OCI-LY7 (cell line): ENCODE results near the gene JAML.

Experiments
- EZH2phosphoT487 ChIP-seq: fragments of 200-600 bp; sonication (generic); IDR thresholded peaks from 2 replicates; pipeline ENCODE4 v1.6.1; 2018; ENCODE audit warnings: low read depth, borderline replicate concordance, mild to moderate bottlenecking, mixed run types, antibody characterized with exemption, low read length, moderate library complexity, mixed read lengths
- TF ChIP-seq, protein P1 (sequence below): fragments of 200-600 bp; sonication (generic); conservative IDR thresholded peaks from 2 replicates; pipeline ENCODE4 v1.5.1; 2014; ENCODE audit warnings: mild to moderate bottlenecking, antibody characterized with exemption, low read length, moderate library complexity, mixed read lengths

DNA sequence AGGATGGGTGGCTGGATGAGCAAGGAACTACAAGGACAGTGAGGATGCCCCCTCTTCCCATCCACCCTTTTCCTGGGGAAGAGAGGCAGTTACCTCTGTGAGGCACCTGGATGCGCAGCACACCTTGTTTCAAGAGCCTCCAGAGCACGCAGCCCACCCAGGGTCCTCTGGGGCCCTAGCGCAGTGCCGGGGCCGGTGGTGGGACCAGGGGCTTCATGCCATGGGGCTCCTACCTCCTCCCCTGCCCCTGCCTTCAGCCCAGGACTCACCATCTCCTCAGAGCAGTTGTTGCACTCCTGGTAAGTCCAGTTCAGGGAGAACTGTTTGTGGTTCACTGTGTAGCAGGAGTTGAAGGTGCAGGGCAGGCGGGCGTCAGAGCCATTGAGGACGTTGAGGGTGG is 56.5 kb downstream of the JAML start:
- TF ChIP-seq, protein P1, sequence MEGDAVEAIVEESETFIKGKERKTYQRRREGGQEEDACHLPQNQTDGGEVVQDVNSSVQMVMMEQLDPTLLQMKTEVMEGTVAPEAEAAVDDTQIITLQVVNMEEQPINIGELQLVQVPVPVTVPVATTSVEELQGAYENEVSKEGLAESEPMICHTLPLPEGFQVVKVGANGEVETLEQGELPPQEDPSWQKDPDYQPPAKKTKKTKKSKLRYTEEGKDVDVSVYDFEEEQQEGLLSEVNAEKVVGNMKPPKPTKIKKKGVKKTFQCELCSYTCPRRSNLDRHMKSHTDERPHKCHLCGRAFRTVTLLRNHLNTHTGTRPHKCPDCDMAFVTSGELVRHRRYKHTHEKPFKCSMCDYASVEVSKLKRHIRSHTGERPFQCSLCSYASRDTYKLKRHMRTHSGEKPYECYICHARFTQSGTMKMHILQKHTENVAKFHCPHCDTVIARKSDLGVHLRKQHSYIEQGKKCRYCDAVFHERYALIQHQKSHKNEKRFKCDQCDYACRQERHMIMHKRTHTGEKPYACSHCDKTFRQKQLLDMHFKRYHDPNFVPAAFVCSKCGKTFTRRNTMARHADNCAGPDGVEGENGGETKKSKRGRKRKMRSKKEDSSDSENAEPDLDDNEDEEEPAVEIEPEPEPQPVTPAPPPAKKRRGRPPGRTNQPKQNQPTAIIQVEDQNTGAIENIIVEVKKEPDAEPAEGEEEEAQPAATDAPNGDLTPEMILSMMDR, result no peak
- no peak for TF ChIP-seq EZH2phosphoT487
